WTC11 (cell line): ENCODE measurements around the gene F13B. TPM values are rescaled to one million over a fixed set of nuclear protein-coding genes. Genes with fewer than 3 reads are reported as not detected.

ENCODE experiments used
- ATAC-seq: fragments of 200-7000 bp; cut with Tn5 transposase; 2 replicates; pipeline ENCODE4 v1.10.0; 2021; ENCODE audit warnings: mild to moderate bottlenecking, moderate library complexity
- CTCF ChIA-PET: fragments of 300-600 bp; sonication (Branson Sonifier 250); formaldehyde crosslinking; loops from one replicate; lab custom pipeline; 2021; ENCODE audit warnings: antibody characterized with exemption; lab: Charles Lee
- POLR2A ChIA-PET: fragments of 350-600 bp; sonication (Branson Sonifier 250); formaldehyde crosslinking; loops from one replicate; lab custom pipeline; 2021; ENCODE audit warnings: antibody characterized with exemption; lab: Charles Lee
- DNase-seq: peaks from one replicate; pipeline ENCODE4 v3.0.0; 2021; ENCODE audit warnings: low spot score
- H3K27ac Mint-ChIP-seq: 2 replicates; pipeline ENCODE4 v1.8.0; 2021; ENCODE audit warnings: mixed read lengths
- H3K27me3 Mint-ChIP-seq: 2 replicates; pipeline ENCODE4 v1.8.0; 2021; ENCODE audit warnings: low read depth, mild to moderate bottlenecking, moderate library complexity, mixed read lengths
- H3K36me3 Mint-ChIP-seq: 2 replicates; pipeline ENCODE4 v1.8.0; 2021; ENCODE audit warnings: mixed read lengths
- H3K4me1 Mint-ChIP-seq: 2 replicates; pipeline ENCODE4 v1.8.0; 2022; ENCODE audit warnings: mixed read lengths
- H3K4me3 Mint-ChIP-seq: 2 replicates; pipeline ENCODE4 v1.8.0; 2021; ENCODE audit warnings: mild to moderate bottlenecking, moderate library complexity, mixed read lengths
- H3K9me3 Mint-ChIP-seq: 2 replicates; pipeline ENCODE4 v1.8.0; 2021; ENCODE audit warnings: mixed read lengths
- ARID4B ChIP-seq: sonication (generic); formaldehyde crosslinking; IDR thresholded peaks from 2 replicates; pipeline ENCODE4 v1.8.0; 2023; ENCODE audit warnings: missing genetic modification reagents, mild to moderate bottlenecking, borderline replicate concordance
- ATF1 ChIP-seq: sonication (generic); formaldehyde crosslinking; IDR thresholded peaks from 2 replicates; pipeline ENCODE4 v1.8.1; 2023; ENCODE audit warnings: mild to moderate bottlenecking, moderate library complexity, missing genetic modification reagents
- ATF6 ChIP-seq: sonication (generic); formaldehyde crosslinking; IDR thresholded peaks from 2 replicates; pipeline ENCODE4 v1.8.1; 2023; ENCODE audit warnings: mild to moderate bottlenecking, missing genetic modification reagents
- EMX1 ChIP-seq: fragments of 250-450 bp; sonication (Bioruptor Pico); IDR thresholded peaks from 2 replicates; pipeline ENCODE4 v1.8.0; 2021; ENCODE audit warnings: mild to moderate bottlenecking
- ETV6 ChIP-seq: sonication (generic); formaldehyde crosslinking; IDR thresholded peaks from 2 replicates; pipeline ENCODE4 v1.8.1; 2022; ENCODE audit warnings: mild to moderate bottlenecking, missing genetic modification reagents
- FOXK1 ChIP-seq: sonication (generic); formaldehyde crosslinking; IDR thresholded peaks from 2 replicates; pipeline ENCODE4 v1.8.0; 2022; ENCODE audit warnings: mild to moderate bottlenecking, moderate library complexity, missing genetic modification reagents
- GTF2I ChIP-seq: fragments of 250-450 bp; sonication (Bioruptor Pico); conservative IDR thresholded peaks from 2 replicates; pipeline ENCODE4 v1.4.0; 2021; ENCODE audit warnings: mild to moderate bottlenecking
- MYBL2 ChIP-seq: sonication (generic); formaldehyde crosslinking; IDR thresholded peaks from 2 replicates; pipeline ENCODE4 v1.8.1; 2023; ENCODE audit warnings: mild to moderate bottlenecking, moderate library complexity, missing genetic modification reagents
- NR2C2 ChIP-seq: sonication (generic); formaldehyde crosslinking; IDR thresholded peaks from 2 replicates; pipeline ENCODE4 v1.8.0; 2022; ENCODE audit warnings: mild to moderate bottlenecking, missing genetic modification reagents
- OVOL2 ChIP-seq: fragments of 250-450 bp; sonication (Bioruptor Pico); IDR thresholded peaks from 2 replicates; pipeline ENCODE4 v1.9.0; 2021; ENCODE audit warnings: mild to moderate bottlenecking, borderline replicate concordance
- PRRX2 ChIP-seq: fragments of 250-450 bp; sonication (Bioruptor Pico); IDR thresholded peaks from 2 replicates; pipeline ENCODE4 v1.8.0; 2021; ENCODE audit warnings: mild to moderate bottlenecking
- STAT6 ChIP-seq: sonication (generic); formaldehyde crosslinking; conservative IDR thresholded peaks from 2 replicates; pipeline ENCODE4 v1.8.1; 2023; ENCODE audit warnings: mild to moderate bottlenecking, low read depth, missing genetic modification reagents, moderate library complexity
- ZNF396 ChIP-seq: fragments of 250-450 bp; sonication (Bioruptor Pico); IDR thresholded peaks from 2 replicates; pipeline ENCODE4 v1.8.0; 2021; ENCODE audit warnings: mild to moderate bottlenecking, moderate library complexity, borderline replicate concordance
- total RNA-seq: library from RNA; stranded (reverse); gene quantifications from 3 replicates; pipeline ENCODE4 v1.2.3, GENCODE V29; 2021
- TF ChIP-seq, protein P1 (sequence below): sonication (generic); formaldehyde crosslinking; IDR thresholded peaks from 2 replicates; pipeline ENCODE4 v1.8.0; 2022; ENCODE audit warnings: missing genetic modification reagents
- TF ChIP-seq, protein P2 (sequence below): sonication (generic); formaldehyde crosslinking; IDR thresholded peaks from 2 replicates; pipeline ENCODE4 v1.8.1; 2023; ENCODE audit warnings: mild to moderate bottlenecking, missing genetic modification reagents, moderate library complexity
- TF ChIP-seq, protein P3 (sequence below): sonication (generic); formaldehyde crosslinking; IDR thresholded peaks from 2 replicates; pipeline ENCODE4 v1.8.1; 2022; ENCODE audit warnings: mild to moderate bottlenecking, missing genetic modification reagents, moderate library complexity, borderline replicate concordance
- TF ChIP-seq, protein P4 (sequence below): fragments of 250-450 bp; sonication (Bioruptor Pico); IDR thresholded peaks from 2 replicates; pipeline ENCODE4 v2.1.2; 2022; ENCODE audit warnings: mild to moderate bottlenecking, moderate library complexity

F13B gene
- total RNA-seq, 1 experiment from 2014 or later, result not detected

GRCh38 chr1:197073978-197074377, 6.9 kb upstream of the F13B start (continued):
- TF ChIP-seq GTF2I (CRISPR knock-in tag) (no peak), ETV6 (CRISPR knock-in tag) (no peak), MYBL2 (no peak), OVOL2 (CRISPR knock-in tag) (no peak), PRRX2 (CRISPR knock-in tag) (no peak), STAT6 (CRISPR knock-in tag) (no peak), ARID4B (no peak), ZNF396 (no peak)
- TF ChIP-seq, protein P1, sequence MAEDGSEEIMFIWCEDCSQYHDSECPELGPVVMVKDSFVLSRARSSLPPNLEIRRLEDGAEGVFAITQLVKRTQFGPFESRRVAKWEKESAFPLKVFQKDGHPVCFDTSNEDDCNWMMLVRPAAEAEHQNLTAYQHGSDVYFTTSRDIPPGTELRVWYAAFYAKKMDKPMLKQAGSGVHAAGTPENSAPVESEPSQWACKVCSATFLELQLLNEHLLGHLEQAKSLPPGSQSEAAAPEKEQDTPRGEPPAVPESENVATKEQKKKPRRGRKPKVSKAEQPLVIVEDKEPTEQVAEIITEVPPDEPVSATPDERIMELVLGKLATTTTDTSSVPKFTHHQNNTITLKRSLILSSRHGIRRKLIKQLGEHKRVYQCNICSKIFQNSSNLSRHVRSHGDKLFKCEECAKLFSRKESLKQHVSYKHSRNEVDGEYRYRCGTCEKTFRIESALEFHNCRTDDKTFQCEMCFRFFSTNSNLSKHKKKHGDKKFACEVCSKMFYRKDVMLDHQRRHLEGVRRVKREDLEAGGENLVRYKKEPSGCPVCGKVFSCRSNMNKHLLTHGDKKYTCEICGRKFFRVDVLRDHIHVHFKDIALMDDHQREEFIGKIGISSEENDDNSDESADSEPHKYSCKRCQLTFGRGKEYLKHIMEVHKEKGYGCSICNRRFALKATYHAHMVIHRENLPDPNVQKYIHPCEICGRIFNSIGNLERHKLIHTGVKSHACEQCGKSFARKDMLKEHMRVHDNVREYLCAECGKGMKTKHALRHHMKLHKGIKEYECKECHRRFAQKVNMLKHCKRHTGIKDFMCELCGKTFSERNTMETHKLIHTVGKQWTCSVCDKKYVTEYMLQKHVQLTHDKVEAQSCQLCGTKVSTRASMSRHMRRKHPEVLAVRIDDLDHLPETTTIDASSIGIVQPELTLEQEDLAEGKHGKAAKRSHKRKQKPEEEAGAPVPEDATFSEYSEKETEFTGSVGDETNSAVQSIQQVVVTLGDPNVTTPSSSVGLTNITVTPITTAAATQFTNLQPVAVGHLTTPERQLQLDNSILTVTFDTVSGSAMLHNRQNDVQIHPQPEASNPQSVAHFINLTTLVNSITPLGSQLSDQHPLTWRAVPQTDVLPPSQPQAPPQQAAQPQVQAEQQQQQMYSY (CRISPR knock-in tag), result no peak
- TF ChIP-seq, protein P2, sequence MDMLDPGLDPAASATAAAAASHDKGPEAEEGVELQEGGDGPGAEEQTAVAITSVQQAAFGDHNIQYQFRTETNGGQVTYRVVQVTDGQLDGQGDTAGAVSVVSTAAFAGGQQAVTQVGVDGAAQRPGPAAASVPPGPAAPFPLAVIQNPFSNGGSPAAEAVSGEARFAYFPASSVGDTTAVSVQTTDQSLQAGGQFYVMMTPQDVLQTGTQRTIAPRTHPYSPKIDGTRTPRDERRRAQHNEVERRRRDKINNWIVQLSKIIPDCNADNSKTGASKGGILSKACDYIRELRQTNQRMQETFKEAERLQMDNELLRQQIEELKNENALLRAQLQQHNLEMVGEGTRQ (CRISPR knock-in tag), result no peak
- TF ChIP-seq, protein P3, sequence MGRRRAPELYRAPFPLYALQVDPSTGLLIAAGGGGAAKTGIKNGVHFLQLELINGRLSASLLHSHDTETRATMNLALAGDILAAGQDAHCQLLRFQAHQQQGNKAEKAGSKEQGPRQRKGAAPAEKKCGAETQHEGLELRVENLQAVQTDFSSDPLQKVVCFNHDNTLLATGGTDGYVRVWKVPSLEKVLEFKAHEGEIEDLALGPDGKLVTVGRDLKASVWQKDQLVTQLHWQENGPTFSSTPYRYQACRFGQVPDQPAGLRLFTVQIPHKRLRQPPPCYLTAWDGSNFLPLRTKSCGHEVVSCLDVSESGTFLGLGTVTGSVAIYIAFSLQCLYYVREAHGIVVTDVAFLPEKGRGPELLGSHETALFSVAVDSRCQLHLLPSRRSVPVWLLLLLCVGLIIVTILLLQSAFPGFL (CRISPR knock-in tag), result no peak

DNA sequence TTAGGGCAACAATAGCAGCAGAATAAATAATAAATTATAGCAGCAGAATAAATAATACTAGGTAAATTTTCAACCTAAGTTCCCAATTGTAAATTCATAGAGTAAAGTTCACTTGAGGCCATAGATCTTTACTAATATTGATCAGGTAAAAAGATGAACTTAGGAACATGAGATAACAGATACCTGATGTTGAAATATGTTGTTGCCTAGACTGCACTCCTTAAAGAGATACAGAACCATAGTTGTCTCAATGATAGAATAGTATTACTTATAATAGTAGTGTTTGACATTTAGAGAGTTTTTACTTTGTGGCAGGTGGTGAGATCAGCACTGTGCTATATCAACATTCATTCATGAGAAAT, 378 bp upstream of the F13B start:
- POLR2A ChIA-PET, result no interaction called here
- ATAC-seq, result no peak
- no peak overlapping the region for H3K4me3 Mint-ChIP-seq
- no peaks in the 10 kb centered on the region for H3K4me1 Mint-ChIP-seq
- CTCF ChIA-PET, result no interaction called here
- H3K27me3 Mint-ChIP-seq, result no peaks in the 10 kb centered on the region
- H3K27ac Mint-ChIP-seq, result no peak overlapping the region
- no peak for DNase-seq
- H3K9me3 Mint-ChIP-seq, result peaks cover 21% of the 10 kb centered on the region
- H3K36me3 Mint-ChIP-seq, result peaks cover 5% of the 10 kb centered on the region
- TF ChIP-seq NR2C2 (CRISPR knock-in tag) (no peak), EMX1 (no peak), FOXK1 (CRISPR knock-in tag) (no peak), ATF1 (no peak), ATF6 (CRISPR knock-in tag) (no peak)
- TF ChIP-seq, protein P1 (CRISPR knock-in tag), result no peak
- TF ChIP-seq, protein P4, sequence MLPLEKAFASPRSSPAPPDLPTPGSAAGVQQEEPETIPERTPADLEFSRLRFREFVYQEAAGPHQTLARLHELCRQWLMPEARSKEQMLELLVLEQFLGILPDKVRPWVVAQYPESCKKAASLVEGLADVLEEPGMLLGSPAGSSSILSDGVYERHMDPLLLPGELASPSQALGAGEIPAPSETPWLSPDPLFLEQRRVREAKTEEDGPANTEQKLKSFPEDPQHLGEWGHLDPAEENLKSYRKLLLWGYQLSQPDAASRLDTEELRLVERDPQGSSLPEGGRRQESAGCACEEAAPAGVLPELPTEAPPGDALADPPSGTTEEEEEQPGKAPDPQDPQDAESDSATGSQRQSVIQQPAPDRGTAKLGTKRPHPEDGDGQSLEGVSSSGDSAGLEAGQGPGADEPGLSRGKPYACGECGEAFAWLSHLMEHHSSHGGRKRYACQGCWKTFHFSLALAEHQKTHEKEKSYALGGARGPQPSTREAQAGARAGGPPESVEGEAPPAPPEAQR, result no peak
